GM21390 (cell line): ENCODE results near the gene NRF1.

Experiments
- ATAC-seq: cut with Tn5 transposase; IDR thresholded peaks from one replicate; pipeline ENCODE4 v1.9.1; 2021; ENCODE audit not compliant: unreplicated experiment

Gene NRF1

DNA sequence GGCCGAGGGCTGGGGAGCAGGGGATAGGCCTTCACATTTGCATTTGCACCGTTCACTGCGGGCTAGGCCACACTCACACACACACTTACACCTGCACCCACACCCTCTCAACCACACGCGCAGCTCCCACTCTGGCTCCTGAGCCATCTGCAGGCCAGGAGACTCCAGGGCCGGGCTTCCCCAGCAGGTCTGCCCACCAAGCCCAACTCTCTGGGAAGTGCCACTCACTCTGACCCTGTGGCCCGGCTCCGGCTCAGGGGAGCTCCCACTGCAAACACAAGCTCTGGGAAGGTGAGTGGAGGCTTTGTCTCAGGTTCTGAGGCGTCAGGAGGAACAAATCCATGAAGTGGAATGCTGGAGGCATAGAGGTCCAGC lies 157.9 kb downstream of the NRF1 start:
- ATAC-seq: no peak

- no peak for ATAC-seq
Observed at GRCh38 chr7:129769866-129770808, 158.6 kb downstream of the NRF1 start.

- ATAC-seq: no peak
Observed at GRCh38 chr7:129771201-129771927, 159.8 kb downstream of the NRF1 start.

- no peak for ATAC-seq
Observed at GRCh38 chr7:129771928-129772479, 160.5 kb downstream of the NRF1 start.

GRCh38 chr7:129772646-129773280 lies 161.2 kb downstream of the NRF1 start:
- no peak for ATAC-seq

DNA sequence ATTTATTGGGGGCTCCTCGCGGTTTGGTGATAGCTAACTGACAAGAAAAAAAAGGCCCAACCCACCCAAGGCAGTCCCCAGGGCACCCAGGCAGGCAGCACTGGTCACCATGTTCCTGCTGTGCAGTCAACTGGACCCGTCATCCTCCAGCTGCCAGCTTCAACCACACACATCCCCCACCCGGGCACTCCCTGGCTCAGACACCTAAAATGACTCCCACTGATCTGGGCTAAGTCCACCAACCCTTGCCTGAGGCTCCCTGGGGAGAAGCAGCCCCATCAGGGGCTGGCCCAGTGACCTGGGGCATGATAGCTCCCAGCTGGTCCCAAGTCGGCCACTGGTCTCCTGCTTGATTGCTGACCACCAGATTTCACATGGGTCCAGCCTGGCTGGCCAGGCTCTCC lies 161.8 kb downstream of the NRF1 start:
- no peak for ATAC-seq

DNA sequence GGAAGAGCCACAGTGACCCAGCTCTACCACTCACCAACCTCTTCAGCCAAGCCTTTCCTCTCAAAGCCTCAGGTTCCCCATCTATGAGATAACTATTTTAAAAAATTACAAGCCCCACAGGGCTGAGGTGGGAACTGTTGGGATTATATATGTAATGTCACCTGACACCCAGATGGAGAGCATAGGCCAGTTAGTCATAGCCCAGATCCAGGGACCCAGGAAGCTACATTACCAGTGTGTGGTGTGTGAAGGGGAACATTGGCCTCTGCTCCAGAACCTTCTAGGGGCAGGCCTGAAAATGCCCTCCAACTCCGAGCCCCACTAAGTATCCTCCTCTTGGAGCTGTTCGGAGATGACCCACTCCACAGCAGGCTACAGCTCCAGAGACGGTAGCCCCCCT lies 162.4 kb downstream of the NRF1 start:
- no peak for ATAC-seq

DNA sequence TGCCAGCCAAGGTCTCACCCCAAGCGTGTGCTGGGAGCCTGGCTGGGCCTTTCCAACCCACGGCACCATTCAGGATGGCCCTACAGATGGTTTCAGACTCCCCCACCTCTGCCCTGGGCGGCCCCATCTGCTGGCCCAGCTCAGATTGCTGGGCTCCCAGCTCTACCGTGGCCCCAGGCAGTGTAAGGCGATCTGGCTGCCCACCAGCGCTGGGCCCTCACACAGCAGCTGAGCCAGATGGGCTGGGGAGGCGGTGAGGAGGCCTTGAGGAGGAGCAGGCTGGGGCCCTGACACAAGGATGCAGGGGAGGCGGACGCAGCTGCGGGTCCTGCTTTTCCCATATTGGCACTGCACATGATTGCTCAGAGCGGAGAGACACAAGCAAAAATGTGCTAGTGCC lies 162.8 kb downstream of the NRF1 start:
- ATAC-seq: no peak

- ATAC-seq: no peak
Observed at GRCh38 chr7:129774871-129775694, 163.6 kb downstream of the NRF1 start.

DNA sequence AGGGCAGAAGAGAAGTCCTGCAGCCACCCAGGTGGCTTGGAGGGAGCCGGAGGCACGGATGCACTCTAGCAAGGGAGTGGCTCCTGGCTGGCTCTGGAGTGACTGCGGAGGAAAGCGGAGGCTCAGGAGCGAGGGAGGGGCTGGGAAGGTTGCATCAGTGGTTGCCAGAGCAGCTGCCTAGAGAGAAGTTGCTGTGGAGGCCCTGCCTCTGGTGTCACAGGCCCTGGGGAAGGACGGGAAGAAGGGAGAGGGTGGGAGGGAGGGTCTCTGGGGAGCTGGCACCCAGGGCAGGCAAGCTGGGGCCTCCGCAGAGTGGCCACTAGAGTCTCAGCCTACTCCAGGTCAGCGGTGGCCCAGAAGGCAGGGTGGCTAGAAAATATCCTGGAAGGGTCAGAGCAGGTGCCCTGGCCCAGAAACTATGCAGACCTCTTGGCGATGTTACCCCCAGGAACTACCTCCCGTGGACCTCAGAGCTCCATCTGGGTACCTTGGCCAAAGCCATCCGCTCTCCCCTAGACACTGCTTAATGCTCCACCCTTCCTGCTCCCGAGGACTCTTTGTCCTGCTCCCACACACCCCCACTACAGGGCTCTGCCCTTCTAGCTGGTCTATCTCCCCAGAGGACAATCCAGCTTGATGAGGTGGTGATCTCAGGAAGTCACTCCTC lies 164.3 kb downstream of the NRF1 start:
- no peak for ATAC-seq

DNA sequence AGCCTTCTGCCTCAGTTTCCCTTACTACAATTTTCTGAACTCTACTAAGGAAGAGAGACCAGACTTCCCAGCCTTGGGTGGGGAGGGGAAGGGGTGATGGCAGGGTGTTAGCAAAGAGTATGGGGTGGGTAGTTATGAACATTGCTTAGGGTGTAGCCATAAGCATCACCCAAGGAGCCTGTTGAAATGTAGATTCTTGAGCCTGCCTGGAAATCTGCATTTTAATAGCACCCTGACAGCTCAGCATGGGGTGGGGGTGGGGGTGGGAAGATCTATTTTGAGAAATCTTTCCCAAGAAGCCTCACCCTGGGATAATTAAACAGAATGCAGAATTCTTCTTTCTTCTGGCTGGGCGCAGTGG lies 164.8 kb downstream of the NRF1 start:
- ATAC-seq: no peak

- no peak for ATAC-seq
Observed at GRCh38 chr7:129777195-129777844, 165.8 kb downstream of the NRF1 start.

DNA sequence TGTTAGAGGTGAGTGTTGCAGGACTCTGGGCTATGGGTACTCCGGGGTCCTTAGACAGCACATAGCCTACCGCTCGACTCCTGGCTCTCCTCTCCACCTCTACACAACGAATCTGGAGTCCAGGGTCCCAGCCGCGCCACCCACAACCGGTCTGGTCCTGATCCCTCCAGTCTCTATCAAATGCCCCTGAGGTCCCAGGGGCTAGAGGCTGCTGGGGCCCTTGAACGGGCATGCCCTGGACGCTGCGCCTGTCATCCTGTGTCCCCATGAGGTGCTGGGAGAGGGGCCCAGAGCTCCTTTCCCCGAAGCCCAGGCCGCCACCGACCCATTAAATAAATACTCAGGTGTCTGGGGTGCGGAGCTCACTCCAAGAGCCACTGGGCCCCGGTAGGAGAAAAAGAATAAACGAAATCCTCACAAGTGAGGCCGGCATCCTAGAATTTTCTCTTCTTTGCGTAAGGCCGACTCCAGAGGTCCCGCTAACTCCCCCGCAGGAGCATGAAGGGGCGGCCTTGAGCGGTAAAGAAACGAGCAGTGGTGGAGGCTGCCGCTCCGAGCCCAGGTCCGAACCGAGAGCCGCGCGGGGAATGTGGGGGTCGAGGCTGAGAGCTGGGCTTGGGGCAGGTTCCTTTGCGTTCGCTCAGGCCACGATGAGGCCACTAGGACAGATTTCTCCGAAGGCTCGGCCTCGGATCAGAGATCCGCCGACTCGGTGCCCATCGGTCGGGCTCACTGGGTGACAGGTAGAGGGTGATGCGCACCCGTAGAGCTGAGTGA lies 166.7 kb downstream of the NRF1 start:
- no peak for ATAC-seq

DNA sequence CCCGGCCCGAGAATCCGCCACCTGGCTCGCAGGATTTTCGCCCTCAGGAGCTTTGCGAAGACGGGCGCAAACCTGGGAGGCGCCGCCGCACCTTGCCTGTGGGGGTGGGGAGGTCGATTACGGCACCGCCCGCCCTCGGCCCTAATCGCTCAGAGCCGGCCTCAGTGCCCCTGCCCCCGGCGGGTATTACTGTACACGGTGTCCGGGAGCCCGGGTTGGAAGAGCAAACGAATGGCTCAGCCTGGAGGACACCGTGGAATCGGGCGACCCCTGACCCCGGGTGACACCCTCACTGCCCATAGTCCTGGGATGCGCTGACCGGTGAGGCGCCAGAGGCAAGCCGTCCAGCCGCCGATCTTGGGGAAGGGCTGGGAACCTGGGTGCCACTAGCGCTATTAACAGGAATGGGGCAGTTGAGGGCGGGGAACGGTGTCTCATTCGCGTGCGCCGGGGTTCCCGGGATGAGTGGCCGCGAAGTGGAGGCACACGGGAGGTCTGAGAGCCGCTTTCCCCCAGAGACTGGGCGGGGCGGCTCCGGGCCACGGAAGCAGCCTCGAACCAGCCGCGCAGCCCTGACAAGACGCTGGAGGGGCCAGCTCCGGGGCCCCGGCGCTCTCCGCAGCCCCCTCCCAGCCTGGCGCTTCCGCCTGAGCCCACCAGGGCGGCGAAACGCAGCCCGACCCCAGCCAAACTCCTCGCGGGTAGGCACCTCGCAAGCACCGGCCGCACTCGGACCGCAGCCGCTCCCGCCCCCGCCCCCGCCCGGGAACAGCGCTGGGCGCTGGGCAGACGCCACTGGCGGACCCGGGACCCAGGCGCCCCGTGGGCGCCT lies 167.5 kb downstream of the NRF1 start:
- ATAC-seq: no peak

- peak; percentile 34 for ATAC-seq
Observed at GRCh38 chr7:129779602-129780256, 168.2 kb downstream of the NRF1 start.

GRCh38 chr7:129780257-129780973 lies 168.9 kb downstream of the NRF1 start:
- peak; percentile 51 for ATAC-seq
